Measurements from ENCODE around the gene SFSWAP. TPM values are rescaled to one million over a fixed set of nuclear protein-coding genes. Genes with fewer than 3 reads are reported as not detected.

SFSWAP gene
- total RNA-seq, 1 experiment from 2014 or later: 50.4 TPM

GRCh38 chr12:131796411-131796736 is 85.5 kb downstream of the SFSWAP start:
- ChIA-PET CTCF (no interaction called here), POLR2A (no interaction called here), RAD21 (ENCODE audit: low non-redundant PET in 1 of 2, low total read pairs in 2 of 2, uncharacterized antibody in 2 of 2, unreplicated experiment in 2 of 2) (no interaction called here)

GRCh38 chr12:131796754-131797587 is 86.1 kb downstream of the SFSWAP start:
- H4K20me1 ChIP-seq (ENCODE audit: insufficient read depth): no peaks in the 10 kb centered on the region
- no peaks in the 10 kb centered on the region for H3K79me2 ChIP-seq (ENCODE audit: insufficient read depth, low read length)
- no peak overlapping the region for H2AFZ ChIP-seq (ENCODE audit: low read depth, low read length, poor library complexity, severe bottlenecking)
- ChIA-PET POLR2A (no interaction called here), CTCF (no interaction called here), RAD21 (ENCODE audit: low non-redundant PET in 1 of 2, low total read pairs in 2 of 2, uncharacterized antibody in 2 of 2, unreplicated experiment in 2 of 2) (no interaction called here)
- H3K4me2 ChIP-seq (ENCODE audit: low read length): no peak overlapping the region
- no peaks in the 10 kb centered on the region for H3K27me3 ChIP-seq (ENCODE audit: insufficient read depth, low read length)
- no peak for TF ChIP-seq SP1 (IDR thresholded peaks at IDR 0.05; ENCODE audit: low read depth)
- no peak for TF ChIP-seq CTCF (IDR thresholded peaks at IDR 0.05 in 2 of 3, conservative IDR thresholded peaks at IDR 0.05 in 1 of 3; ENCODE audit: borderline replicate concordance in 1 of 3, insufficient read depth in 1 of 3, low read depth in 2 of 3, low read length in 2 of 3)
- TF ChIP-seq EZH2 (IDR thresholded peaks at IDR 0.05): no peak
- no peak for TF ChIP-seq ELF1 (IDR thresholded peaks at IDR 0.05; ENCODE audit: borderline replicate concordance, low read depth)
- no peak for TF ChIP-seq ZNF274 (IDR thresholded peaks at IDR 0.05; ENCODE audit: low read depth, low read length)
- no peak for TF ChIP-seq CBX3 (IDR thresholded peaks at IDR 0.05; ENCODE audit: low read depth)
- no peaks in the 10 kb centered on the region for H3K9me3 ChIP-seq (ENCODE audit: control insufficient read depth in 1 of 2, insufficient read depth in 1 of 2, low read depth in 1 of 2, low read length in 2 of 2)
- DNase-seq (ENCODE audit: low read depth, low spot score) (no peak), ATAC-seq (peak; percentile 55)
- H3K9me2 ChIP-seq (ENCODE audit: insufficient read depth): no peaks in the 10 kb centered on the region
- no TSS peak for BruUV-seq (replicated peaks)
- H3K27ac ChIP-seq (ENCODE audit: low read depth, low read length): no peak overlapping the region
- H3K4me3 ChIP-seq (replicated peaks in 1 of 2; ENCODE audit: low read depth in 1 of 2, low read length in 2 of 2): no peak overlapping the region
- H3K4me1 ChIP-seq (ENCODE audit: control insufficient read depth in 1 of 2, insufficient read depth in 2 of 2, low read length in 2 of 2): no peaks in the 10 kb centered on the region; a peak in 1 of 4 replicates
- peaks cover 7 to 23% of the 10 kb centered on the region in 2 experiments; a peak in 3 of 4 replicates for H3K36me3 ChIP-seq (ENCODE audit: control insufficient read depth in 1 of 2, insufficient read depth in 2 of 2, low read length in 2 of 2)
- intact Hi-C loops (cut with micrococcal nuclease): no loop called here
- H3K9ac ChIP-seq (ENCODE audit: low read length): no peak overlapping the region

More at GRCh38 chr12:131796411-131796736, 85.5 kb downstream of the SFSWAP start:
- DNase-seq (ENCODE audit: low read depth, low spot score) (no peak), ATAC-seq (no peak)
- TF ChIP-seq ZNF274 (IDR thresholded peaks at IDR 0.05; ENCODE audit: low read depth, low read length) (no peak), SRF (IDR thresholded peaks at IDR 0.05; ENCODE audit: low read depth) (no peak), ZFX (IDR thresholded peaks at IDR 0.05) (no peak)
- intact Hi-C loops (cut with micrococcal nuclease): no loop called here
- Histone ChIP-seq H3K9me2 (ENCODE audit: insufficient read depth) (no peaks in the 10 kb centered on the region), H3K9me3 (ENCODE audit: control insufficient read depth in 1 of 2, insufficient read depth in 1 of 2, low read depth in 1 of 2, low read length in 2 of 2) (no peaks in the 10 kb centered on the region), H3K4me2 (ENCODE audit: low read length) (no peak overlapping the region), H3K79me2 (ENCODE audit: insufficient read depth, low read length) (no peaks in the 10 kb centered on the region), H3K4me1 (ENCODE audit: control insufficient read depth in 1 of 2, insufficient read depth in 2 of 2, low read length in 2 of 2) (no peaks in the 10 kb centered on the region; a peak in 1 of 4 replicates), H4K20me1 (ENCODE audit: insufficient read depth) (no peaks in the 10 kb centered on the region), H3K9ac (ENCODE audit: low read length) (no peak overlapping the region), H2AFZ (ENCODE audit: low read depth, low read length, poor library complexity, severe bottlenecking) (no peak overlapping the region), H3K4me3 (replicated peaks in 1 of 2; ENCODE audit: low read depth in 1 of 2, low read length in 2 of 2) (no peak overlapping the region), H3K36me3 (ENCODE audit: control insufficient read depth in 1 of 2, insufficient read depth in 2 of 2, low read length in 2 of 2) (peaks cover 7 to 23% of the 10 kb centered on the region in 2 experiments; a peak in 3 of 4 replicates), H3K27me3 (ENCODE audit: insufficient read depth, low read length) (no peaks in the 10 kb centered on the region), H3K27ac (ENCODE audit: low read depth, low read length) (no peak overlapping the region)
- BruUV-seq (replicated peaks): no TSS peak
